ENCODE results near the gene GID8.

Gene GID8

DNA sequence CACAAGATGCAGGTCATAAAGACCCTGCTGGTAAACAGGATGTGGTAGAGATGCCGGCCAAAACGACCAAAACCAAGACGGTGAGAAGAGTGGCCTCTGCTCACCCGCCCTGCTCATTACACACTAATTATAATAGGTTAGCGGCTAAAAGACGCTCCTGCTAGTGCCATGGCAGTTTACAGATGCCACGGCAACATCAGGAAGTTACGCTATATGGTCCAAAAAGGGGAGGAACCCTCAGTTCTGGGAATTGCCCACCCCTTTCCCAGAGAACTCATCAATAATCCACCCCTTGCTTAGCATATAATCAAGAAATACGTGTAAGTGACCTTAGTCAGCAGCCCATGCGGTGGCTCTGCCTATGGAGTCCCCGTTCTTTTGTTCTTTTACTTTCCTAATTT is 51.3 kb downstream of the GID8 start:
- no peak for DNase-seq

DNA sequence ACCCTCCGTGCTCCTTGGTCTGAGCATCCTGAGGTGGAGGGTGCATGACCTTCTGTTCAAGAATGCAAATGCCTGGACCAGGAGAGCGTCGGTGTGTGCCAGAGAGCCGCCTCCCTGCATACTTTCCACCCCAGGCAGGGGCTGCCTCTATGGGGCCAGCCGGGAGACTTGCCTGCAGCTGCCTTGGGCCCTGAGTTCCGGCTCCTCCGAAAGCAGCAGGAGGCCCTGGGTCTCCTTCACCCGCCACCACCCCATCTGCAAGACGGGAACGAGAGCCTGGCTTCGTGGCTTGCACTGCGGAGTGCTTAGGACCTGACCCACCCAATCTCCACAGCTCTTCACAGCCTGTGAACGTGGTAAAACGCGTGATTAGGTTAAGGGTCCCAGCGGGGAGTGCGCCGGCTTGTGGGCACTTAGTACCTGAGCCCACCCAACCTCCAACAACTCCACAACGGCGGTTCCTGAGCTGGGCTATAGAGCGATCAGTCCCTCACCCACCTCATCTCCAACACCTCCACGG is 52.4 kb downstream of the GID8 start:
- no peak for DNase-seq

DNA sequence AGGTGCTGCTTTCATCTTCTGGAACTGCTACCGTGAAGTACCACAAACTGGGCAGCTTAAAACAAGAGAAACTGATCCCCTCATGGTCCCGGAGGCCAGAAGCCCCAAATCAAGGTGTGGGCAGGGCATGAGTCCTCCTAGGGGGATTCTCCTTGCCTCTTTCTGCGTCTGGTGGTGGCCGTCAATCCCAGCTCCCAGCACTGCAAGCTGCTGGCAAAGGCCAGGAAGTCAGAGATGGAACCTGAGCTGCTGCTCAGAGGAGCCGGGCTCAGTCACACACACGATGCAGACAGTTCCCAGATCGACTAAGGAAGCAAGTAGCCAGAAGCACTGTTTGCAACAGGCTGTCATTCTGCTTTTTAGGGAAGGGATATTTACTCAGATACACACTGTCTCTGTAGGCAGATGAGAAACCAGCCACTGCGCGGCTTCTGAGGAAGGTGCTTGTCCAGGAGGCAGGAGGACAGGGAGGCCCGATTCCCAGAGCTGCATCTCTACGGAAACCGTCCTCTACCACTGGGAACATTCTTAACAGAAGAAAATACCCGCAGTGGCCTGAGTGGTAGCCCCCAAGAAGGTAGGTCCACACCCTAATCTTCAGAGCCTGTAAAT is 53.4 kb downstream of the GID8 start:
- DNase-seq, result no peak

DNA sequence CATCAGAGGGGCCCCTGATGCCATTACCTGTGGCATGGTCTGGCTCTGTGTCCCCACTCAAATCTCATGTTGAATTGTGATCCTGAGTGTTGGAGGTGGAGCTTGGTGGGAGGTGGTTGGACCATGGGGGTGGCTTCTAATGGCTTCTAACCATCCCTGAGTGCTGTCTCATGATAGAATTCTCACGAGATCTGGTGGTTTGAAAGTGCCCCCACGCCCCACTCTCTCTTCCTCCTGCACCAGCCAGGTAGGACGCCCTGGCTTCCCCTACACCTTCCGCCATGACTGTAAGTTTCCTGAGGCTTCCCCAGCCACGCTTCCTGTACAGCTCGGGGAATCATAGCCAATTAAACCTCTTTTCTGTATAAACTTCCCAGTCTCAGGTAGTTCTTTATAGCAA is 53.9 kb downstream of the GID8 start:
- no peak for DNase-seq

DNA sequence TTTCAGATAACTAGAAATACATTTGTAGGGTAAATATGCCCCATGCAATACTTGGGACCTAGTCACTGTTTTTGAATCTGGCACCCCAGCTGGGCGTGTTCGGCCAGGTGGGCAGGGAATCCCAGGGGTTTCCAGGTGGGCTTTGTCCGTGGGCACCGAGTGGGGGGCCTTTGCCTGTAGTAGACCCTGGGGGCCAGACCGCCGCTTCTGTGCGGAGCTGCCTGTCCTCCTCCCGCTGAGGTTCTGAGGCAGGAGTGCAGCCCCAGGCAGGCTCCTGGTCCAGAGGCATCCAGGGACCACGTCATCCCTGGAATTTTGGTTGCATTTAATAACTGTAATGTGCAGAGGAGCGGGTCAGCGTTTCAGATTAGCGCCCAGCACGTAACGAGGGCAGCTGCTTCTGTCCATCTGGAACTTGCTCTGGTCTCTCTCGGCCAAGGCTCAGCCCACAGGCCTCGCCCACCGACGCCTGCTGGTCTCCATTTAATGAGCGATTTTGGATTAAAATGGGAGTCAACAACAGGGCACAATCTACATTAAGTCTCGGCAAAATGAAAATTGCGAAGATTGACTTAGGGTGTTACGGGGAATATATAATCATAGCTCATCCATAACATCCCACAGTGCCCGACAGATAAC is 56.0 kb downstream of the GID8 start:
- no peak for DNase-seq

- DNase-seq, result no peak
These were observed 56.9 kb downstream of the GID8 start for GRCh38 chr20:62994869-62995281.

GRCh38 chr20:62995481-62995880 is 57.5 kb downstream of the GID8 start:
- DNase-seq, result no peak

- DNase-seq, result no peak
These were observed 58.1 kb downstream of the GID8 start for GRCh38 chr20:62995898-62996595.

DNA sequence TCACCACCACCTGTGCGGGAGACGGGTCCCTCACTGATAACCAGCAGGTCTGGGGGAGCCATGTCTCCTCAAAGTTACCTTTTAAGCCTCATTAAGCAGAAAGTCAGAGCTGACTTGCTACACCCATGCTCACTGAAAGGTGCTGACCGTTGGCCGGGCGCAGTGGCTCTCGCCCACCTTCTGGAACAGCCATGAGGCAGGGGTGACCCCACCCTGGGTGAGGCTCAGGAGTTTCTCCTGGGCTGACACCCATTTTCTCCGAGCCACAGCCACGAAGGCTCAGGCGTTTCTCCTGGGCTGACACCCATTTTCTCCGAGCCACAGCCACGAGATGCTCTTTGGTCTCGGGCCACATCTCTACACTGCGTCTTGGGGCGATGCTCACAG is 58.6 kb downstream of the GID8 start:
- DNase-seq, result no peak

GRCh38 chr20:62997417-62998035 is 59.6 kb downstream of the GID8 start:
- no peak for DNase-seq
